Erythroblast (primary cell): Measurements from ENCODE around the gene KDM4F.

ENCODE experiments used
- GATA1 ChIP-seq: IDR thresholded peaks from 2 replicates; pipeline ENCODE4 v1.6.1; 2011; ENCODE audit warnings: low read depth, mild to moderate bottlenecking, control low read depth, low read length, moderate library complexity
- POLR2A ChIP-seq: IDR thresholded peaks from 2 replicates; pipeline ENCODE4 v1.6.1; 2011; ENCODE audit warnings: mild to moderate bottlenecking, low read length

DNA sequence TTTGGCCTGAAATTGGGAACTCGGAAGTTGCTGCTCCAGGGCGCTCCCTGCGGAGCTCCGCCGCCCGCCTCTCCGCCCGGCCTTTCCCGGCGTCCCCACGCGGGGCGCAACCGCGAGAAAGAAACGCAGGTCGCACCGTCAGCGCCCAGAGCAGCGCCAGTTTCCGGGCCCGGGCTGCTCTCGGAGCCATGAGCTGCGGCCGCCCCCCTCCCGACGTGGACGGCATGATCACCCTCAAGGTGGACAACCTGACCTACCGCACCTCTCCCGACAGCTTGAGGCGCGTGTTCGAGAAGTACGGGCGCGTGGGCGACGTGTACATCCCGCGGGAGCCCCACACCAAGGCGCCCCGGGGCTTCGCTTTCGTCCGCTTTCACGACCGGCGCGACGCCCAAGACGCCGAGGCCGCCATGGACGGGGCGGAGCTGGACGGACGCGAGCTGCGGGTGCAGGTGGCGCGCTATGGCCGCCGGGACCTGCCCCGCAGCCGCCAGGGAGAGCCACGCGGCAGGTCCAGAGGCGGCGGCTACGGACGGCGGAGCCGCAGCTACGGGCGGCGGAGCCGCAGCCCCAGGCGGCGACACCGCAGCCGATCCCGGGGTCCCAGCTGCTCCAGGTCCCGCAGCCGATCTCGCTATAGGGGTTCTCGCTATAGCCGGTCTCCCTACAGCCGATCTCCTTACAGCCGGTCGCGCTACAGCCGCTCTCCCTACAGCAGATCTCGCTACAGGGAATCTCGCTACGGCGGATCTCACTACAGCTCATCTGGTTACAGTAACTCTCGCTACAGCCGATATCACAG lies 18.0 kb downstream of the KDM4F start:
- peak; percentile 90 for TF ChIP-seq POLR2A
- no peak for TF ChIP-seq GATA1
